Activated CD8-positive, alpha-beta T cell treated with anti-CD3 and anti-CD28 coated beads for 36 hours (primary cell): ENCODE data around the gene P2RY2. TPM values are rescaled to one million over a fixed set of nuclear protein-coding genes. Genes with fewer than 3 reads are reported as not detected.

Experiments used
- ATAC-seq: fragments of 200-7000 bp; cut with Tn5 transposase; one replicate; pipeline ENCODE4 v1.10.0; 2021; ENCODE audit warnings: mild to moderate bottlenecking, moderate library complexity
- CTCF ChIA-PET: fragments of 350-600 bp; sonication (Branson Sonifier 250); formaldehyde crosslinking; loops from one replicate; lab custom pipeline; 2021; ENCODE audit warnings: antibody characterized with exemption; lab: Charles Lee
- POLR2A ChIA-PET: fragments of 350-600 bp; sonication (Branson Sonifier 250); formaldehyde crosslinking; loops from one replicate; lab custom pipeline; 2021; ENCODE audit warnings: antibody characterized with exemption; lab: Charles Lee
- DNase-seq: peaks from one replicate; pipeline ENCODE4 v3.0.0-alpha.2; 2020
- H3K27ac Mint-ChIP-seq: one replicate; pipeline ENCODE4 v1.8.0; 2021; ENCODE audit warnings: mild to moderate bottlenecking, mixed read lengths
- H3K27me3 Mint-ChIP-seq: one replicate; pipeline ENCODE4 v1.8.0; 2021; ENCODE audit warnings: mixed read lengths
- H3K36me3 Mint-ChIP-seq: one replicate; pipeline ENCODE4 v1.8.0; 2021; ENCODE audit warnings: low read depth, mixed read lengths
- H3K4me1 Mint-ChIP-seq: one replicate; pipeline ENCODE4 v1.8.0; 2021; ENCODE audit warnings: low read depth, mixed read lengths
- H3K4me3 Mint-ChIP-seq: one replicate; pipeline ENCODE4 v1.8.0; 2021; ENCODE audit warnings: mild to moderate bottlenecking, moderate library complexity, mixed read lengths
- H3K9me3 Mint-ChIP-seq: one replicate; pipeline ENCODE4 v1.8.0; 2021; ENCODE audit warnings: mixed read lengths
- CTCF ChIP-seq: fragments of 200-600 bp; IDR thresholded peaks from one replicate; pipeline ENCODE4 v1.8.0; 2022; ENCODE audit warnings: antibody characterized with exemption, mild to moderate bottlenecking
- intact Hi-C: fragments of 100-400 bp; cut with micrococcal nuclease; formaldehyde crosslinking; loops from one replicate; pipeline ENCODE4 v1.10.0; 2022
- total RNA-seq, 2 experiments: library from RNA; stranded (reverse); gene quantifications; one replicate each; pipeline ENCODE4 v1.2.3, GENCODE V29; 2021

The P2RY2 gene
- total RNA-seq, 2 experiments from 2014 or later, result not detected

- ChIA-PET POLR2A (no interaction called here), CTCF (no interaction called here)
- no peaks in the 10 kb centered on the region for H3K36me3 Mint-ChIP-seq
- peaks cover 18% of the 10 kb centered on the region for H3K27me3 Mint-ChIP-seq
- H3K4me3 Mint-ChIP-seq, result no peak overlapping the region
- no peak for TF ChIP-seq CTCF
- intact Hi-C loops, result no loop called here
- no peak for DNase-seq
- no peak overlapping the region for H3K27ac Mint-ChIP-seq
- H3K4me1 Mint-ChIP-seq, result no peaks in the 10 kb centered on the region
- no peak for ATAC-seq
- H3K9me3 Mint-ChIP-seq, result no peaks in the 10 kb centered on the region
Measured at GRCh38 chr11:73260127-73260457, 42.0 kb downstream of the P2RY2 start.

DNA sequence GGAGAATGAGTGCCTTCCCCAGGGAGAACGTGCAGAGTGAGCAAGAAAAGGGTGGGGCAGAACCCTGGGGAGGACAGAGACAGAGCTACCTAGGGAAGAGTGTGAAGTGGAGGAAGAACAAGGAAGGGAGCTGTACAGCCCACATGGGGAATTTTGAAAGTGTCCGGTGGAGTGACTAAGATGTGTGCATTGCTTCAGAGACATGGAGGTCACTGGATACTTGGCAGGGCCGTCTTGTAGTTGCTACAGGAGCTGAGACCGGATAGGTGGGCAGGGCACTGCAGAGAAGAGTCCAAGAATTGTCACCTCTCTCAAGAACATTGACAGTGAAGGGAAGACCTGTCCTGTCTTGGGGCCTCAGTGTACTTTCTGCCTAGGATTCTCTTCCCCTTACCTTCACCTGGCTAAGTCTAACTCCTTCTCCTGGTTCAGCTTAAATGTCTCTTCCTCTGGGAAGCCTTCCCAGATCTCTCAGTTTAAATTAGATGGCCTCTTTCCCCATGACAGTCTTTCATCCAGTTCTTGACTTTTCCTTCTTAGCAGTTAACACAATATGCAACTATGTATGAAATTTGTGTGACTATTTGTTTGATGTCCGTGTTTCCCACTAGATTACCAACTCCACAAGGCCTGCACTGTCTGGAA lies 44.9 kb downstream of the P2RY2 start:
- ChIA-PET CTCF (interaction anchor here (0.9 to 2.1 kb wide), 3 partner anchors 26 to 32 kb away, joined by 4 to 5 read pairs (median 4); no protein-coding TSS in a partner anchor), POLR2A (no interaction called here)
- intact Hi-C loops, result no loop called here
- ATAC-seq, result no peak
- no peak for TF ChIP-seq CTCF
- H3K4me3 Mint-ChIP-seq, result no peak overlapping the region
- H3K27me3 Mint-ChIP-seq, result peaks cover 20% of the 10 kb centered on the region
- H3K9me3 Mint-ChIP-seq, result no peaks in the 10 kb centered on the region
- no peaks in the 10 kb centered on the region for H3K4me1 Mint-ChIP-seq
- H3K36me3 Mint-ChIP-seq, result no peaks in the 10 kb centered on the region
- no peak for DNase-seq
- H3K27ac Mint-ChIP-seq, result no peak overlapping the region

- DNase-seq (no peak), ATAC-seq (no peak)
- intact Hi-C loops, result no loop called here
- no peak for TF ChIP-seq CTCF
- Mint-ChIP-seq H3K4me3 (no peak overlapping the region), H3K27me3 (peaks cover 20% of the 10 kb centered on the region), H3K9me3 (no peaks in the 10 kb centered on the region), H3K27ac (no peak overlapping the region), H3K36me3 (no peaks in the 10 kb centered on the region), H3K4me1 (no peaks in the 10 kb centered on the region)
- POLR2A ChIA-PET, result no interaction called here
- CTCF ChIA-PET, result interaction anchor here (1.2 to 2.1 kb wide), 3 partner anchors 27 to 43 kb away, joined by 3 to 5 read pairs (median 4); no protein-coding TSS in a partner anchor
Measured at GRCh38 chr11:73263640-73264039, 45.6 kb downstream of the P2RY2 start.

DNA sequence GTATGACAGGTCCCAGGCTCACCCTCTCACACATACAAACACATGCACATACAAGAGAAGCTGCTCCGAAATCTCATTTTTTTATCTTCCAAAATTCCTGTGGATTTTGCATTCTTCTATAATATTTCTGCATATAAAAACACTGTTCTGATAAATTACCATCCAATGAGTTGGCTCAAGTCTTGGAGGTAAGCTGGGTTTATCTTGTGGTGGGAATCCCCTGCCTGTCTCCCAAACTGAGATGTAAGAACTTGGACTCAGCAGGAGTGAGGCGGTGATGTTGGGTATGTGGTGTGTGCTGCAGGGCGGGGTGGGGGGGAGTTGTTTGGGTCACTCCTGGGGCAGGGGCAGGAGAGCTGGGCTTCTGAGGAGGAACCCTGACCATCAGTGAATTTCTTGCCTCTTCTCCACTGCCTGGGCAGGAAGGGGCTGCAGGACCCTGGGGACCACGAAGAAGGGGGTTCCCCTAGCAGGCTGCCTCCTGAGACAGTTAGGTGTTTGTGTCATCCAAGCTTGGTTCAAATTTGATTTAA lies 47.3 kb downstream of the P2RY2 start:
- H3K4me1 Mint-ChIP-seq, result no peaks in the 10 kb centered on the region
- ChIA-PET POLR2A (no interaction called here), CTCF (interaction anchor here (2.1 kb wide), 1 partner anchor 30 kb away, joined by 4 read pairs; no protein-coding TSS in a partner anchor)
- no peak for TF ChIP-seq CTCF
- H3K36me3 Mint-ChIP-seq, result no peaks in the 10 kb centered on the region
- H3K27ac Mint-ChIP-seq, result no peak overlapping the region
- no peak overlapping the region for H3K4me3 Mint-ChIP-seq
- intact Hi-C loops, result no loop called here
- no peaks in the 10 kb centered on the region for H3K9me3 Mint-ChIP-seq
- ATAC-seq (no peak), DNase-seq (no peak)
- peaks cover 20% of the 10 kb centered on the region for H3K27me3 Mint-ChIP-seq

DNA sequence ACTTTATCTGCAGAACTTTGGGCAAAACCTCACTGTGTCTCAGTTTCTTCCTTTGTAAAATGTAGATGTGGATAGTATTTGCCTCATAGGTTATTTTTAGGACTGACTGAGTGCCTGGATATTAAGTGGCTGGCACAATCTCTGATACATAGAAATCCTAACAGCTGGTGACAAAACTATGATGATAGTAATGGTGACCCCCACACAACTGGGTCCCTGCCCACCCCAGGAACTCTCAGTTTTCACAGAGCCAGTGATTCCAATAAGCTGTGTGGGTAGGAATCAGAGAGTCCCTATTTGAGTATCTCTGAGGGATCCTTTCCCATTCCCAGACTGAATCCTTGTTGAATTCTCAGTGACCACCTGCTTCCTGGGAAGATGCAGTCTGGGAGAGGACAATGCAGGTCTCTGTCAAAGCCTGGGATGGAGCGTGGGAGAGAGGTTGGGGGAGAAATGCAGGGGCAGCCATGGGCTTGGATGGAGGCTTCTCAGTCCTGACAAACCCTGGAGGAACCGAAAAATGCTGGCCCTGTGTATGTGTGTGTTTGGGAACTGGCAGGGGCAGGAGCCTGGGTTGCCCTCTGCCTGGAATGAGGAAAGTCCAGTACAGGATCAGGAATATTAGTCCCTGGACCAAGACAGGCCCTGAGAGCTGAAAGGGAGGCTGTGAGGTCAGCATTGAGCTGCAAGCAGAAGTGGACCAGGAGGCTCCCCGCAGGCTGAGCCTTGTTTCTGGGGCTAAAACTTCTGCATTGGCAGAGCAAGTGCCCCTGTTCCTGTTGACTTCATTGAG lies 48.0 kb downstream of the P2RY2 start:
- Mint-ChIP-seq H3K9me3 (no peaks in the 10 kb centered on the region), H3K27ac (no peak overlapping the region), H3K4me1 (no peaks in the 10 kb centered on the region), H3K36me3 (no peaks in the 10 kb centered on the region), H3K27me3 (peaks cover 20% of the 10 kb centered on the region), H3K4me3 (no peak overlapping the region)
- CTCF ChIA-PET, result interaction anchor here (1.6 kb wide), 2 partner anchors 29 kb away, joined by 4 to 5 read pairs; no protein-coding TSS in a partner anchor
- TF ChIP-seq CTCF, result no peak
- intact Hi-C loops, result no loop called here
- POLR2A ChIA-PET, result no interaction called here
- ATAC-seq, result no peak
- no peak for DNase-seq
